Measurements from ENCODE around the gene ACOT11.

DNA sequence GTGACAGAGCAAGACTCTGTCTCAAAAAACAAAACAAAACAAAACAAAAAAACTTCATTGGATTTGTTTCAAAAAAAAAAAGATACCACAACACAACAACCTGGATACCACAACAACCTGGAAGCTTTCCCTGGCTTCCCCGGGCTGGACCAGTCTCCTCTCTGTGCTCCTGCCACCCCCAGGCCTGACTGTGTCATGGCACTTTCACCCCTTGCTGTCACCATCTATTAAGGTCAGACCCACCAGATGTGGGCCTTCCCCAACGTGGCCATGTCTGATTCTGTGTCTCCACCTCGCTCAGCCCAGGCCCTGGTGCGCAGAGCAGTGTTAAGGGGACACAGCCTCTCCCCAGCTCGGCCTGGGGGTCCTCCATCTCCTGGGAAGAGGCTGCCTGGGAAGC lies 28.3 kb upstream of the ACOT11 start:
- TF ChIP-seq HMGXB4 (CRISPR knock-in tag; IDR thresholded peaks at IDR 0.05), result no peak
- TF ChIP-seq, protein P1, sequence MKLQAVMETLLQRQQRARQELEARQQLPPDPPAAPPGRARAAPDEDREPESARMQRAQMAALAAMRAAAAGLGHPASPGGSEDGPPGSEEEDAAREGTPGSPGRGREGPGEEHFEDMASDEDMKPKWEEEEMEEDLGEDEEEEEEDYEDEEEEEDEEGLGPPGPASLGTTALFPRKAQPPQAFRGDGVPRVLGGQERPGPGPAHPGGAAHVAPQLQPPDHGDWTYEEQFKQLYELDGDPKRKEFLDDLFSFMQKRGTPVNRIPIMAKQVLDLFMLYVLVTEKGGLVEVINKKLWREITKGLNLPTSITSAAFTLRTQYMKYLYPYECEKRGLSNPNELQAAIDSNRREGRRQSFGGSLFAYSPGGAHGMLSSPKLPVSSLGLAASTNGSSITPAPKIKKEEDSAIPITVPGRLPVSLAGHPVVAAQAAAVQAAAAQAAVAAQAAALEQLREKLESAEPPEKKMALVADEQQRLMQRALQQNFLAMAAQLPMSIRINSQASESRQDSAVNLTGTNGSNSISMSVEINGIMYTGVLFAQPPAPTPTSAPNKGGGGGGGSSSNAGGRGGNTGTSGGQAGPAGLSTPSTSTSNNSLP (IDR thresholded peaks at IDR 0.05; ENCODE audit: borderline replicate concordance, low read depth, low read length), result no peak
- TF ChIP-seq TSC22D4 (tag; IDR thresholded peaks at IDR 0.05), result no peak
- no peak for TF ChIP-seq ZNF121 (CRISPR knock-in tag; conservative IDR thresholded peaks at IDR 0.05)
- TF ChIP-seq REST (IDR thresholded peaks at IDR 0.05; ENCODE audit: borderline replicate concordance), result no peak
- no peak for TF ChIP-seq REST (CRISPR knock-in tag; IDR thresholded peaks at IDR 0.05; ENCODE audit: low read depth)
- TF ChIP-seq SREBF2 (CRISPR knock-in tag; IDR thresholded peaks at IDR 0.05), result no peak
- TF ChIP-seq, protein P2, sequence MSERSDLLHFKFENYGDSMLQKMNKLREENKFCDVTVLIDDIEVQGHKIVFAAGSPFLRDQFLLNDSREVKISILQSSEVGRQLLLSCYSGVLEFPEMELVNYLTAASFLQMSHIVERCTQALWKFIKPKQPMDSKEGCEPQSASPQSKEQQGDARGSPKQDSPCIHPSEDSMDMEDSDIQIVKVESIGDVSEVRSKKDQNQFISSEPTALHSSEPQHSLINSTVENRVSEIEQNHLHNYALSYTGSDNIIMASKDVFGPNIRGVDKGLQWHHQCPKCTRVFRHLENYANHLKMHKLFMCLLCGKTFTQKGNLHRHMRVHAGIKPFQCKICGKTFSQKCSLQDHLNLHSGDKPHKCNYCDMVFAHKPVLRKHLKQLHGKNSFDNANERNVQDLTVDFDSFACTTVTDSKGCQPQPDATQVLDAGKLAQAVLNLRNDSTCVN (CRISPR knock-in tag; IDR thresholded peaks at IDR 0.05), result no peak
- TF ChIP-seq MCM5 (IDR thresholded peaks at IDR 0.05; ENCODE audit: low read depth), result no peak
